ENCODE results near the gene STOX1.
"Not testable (repeated sequence)": the region's sequence is repeated elsewhere in the genome, so short reads cannot be mapped to it uniquely, and the experiment has no call there.

GRCh38 chr10:68822626-68823025 is 4.7 kb upstream of the STOX1 start:
- TF ChIP-seq CTCF, EZH2phosphoT487 (IDR thresholded peaks at IDR 0.05): not testable (repeated sequence)
